Ovary (tissue), 9 donors: ENCODE data around the gene SPAG16. TPM values are rescaled to one million over a fixed set of nuclear protein-coding genes. Genes with fewer than 3 reads are reported as not detected.
"Not testable (repeated sequence)": the region's sequence is repeated elsewhere in the genome, so short reads cannot be mapped to it uniquely, and the experiment has no call there.

Experiments used
- DNase-seq, 5 donors: peaks; one replicate each; pipeline ENCODE4 v3.0.0-alpha.2; 2019 to 2020
- H3K27ac ChIP-seq, 2 donors: fragments of 200-600 bp; one replicate each; pipeline versions ENCODE4 v1.5.1 to v1.8.0; 2019 to 2022
- H3K27me3 ChIP-seq: fragments of 200-600 bp; one replicate; pipeline ENCODE4 v1.8.0; 2022
- H3K36me3 ChIP-seq: fragments of 200-600 bp; sonication (generic); one replicate; pipeline ENCODE4 v1.5.1; 2019
- H3K4me1 ChIP-seq: one replicate; pipeline ENCODE4 v1.8.1; 2013; ENCODE audit warnings: mild to moderate bottlenecking, moderate library complexity; ENCODE audit not compliant: insufficient read depth
- H3K4me3 ChIP-seq: fragments of 200-600 bp; sonication (generic); one replicate; pipeline ENCODE4 v1.5.1; 2017
- H3K9me3 ChIP-seq, 2 donors: fragments of 200-600 bp in 1 of 2; sonication (generic) in 1 of 2; one replicate each; pipeline versions ENCODE4 v1.5.1 to v1.8.1; 2013 to 2019; ENCODE audit warnings: mild to moderate bottlenecking in 1 of 2, moderate library complexity in 1 of 2
- EP300 ChIP-seq: sonication (generic); formaldehyde crosslinking; IDR thresholded peaks from one replicate; pipeline ENCODE4 v1.6.1; 2017; ENCODE audit warnings: antibody characterized with exemption
- POLR2A ChIP-seq: fragments of 450-650 bp; IDR thresholded peaks from one replicate; pipeline ENCODE4 v1.6.1; 2017; ENCODE audit warnings: antibody characterized with exemption, mild to moderate bottlenecking, moderate library complexity
- WGBS, 3 donors: extraction: QIAGEN DNeasy Blood & Tissue Kit in 1 of 3; methylation state at CpG; one replicate each; pipeline versions ENCODE4 v1.1.5 to v1.1.7; 2013 to 2017; 5-methylcytosine and 5-hydroxymethylcytosine counted together
- intact Hi-C, 4 donors: fragments of 100-400 bp; cut with DNase I; formaldehyde crosslinking; loops; one replicate each; pipeline versions ENCODE4 v1.11.0 to v1.15.1; 2022 to 2023
- polyA plus RNA-seq, 2 donors: library from polyadenylated mRNA; stranded (reverse); fragments of 200-250 nt in 1 of 2; fragments of 350-450 nt in 1 of 2; fragmentation: Illumina TruSeq in 1 of 2; extraction: RNeasy Lipid Tissue Mini Kit (QIAGEN cat#74804) in 1 of 2; gene quantifications; one replicate each; pipeline ENCODE4 v1.2.3, GENCODE V29; 2013 to 2014
- total RNA-seq, 7 donors: library from RNA; depleted of rRNA in 2 of 7; stranded (reverse); fragments of >200 nt in 2 of 7; fragmentation: NEBNext Ultra II Directional in 3 of 7; extraction: Animal tissue kit (Norgen Biotek cat#: 25700) in 3 of 7; gene quantifications; one replicate each; pipeline versions ENCODE4 v1.1.0 to v1.2.4, GENCODE V29; 2016 to 2023
- TF ChIP-seq, protein P1 (sequence below), 3 donors: fragments of 450-650 bp in 2 of 3; fragments of 200-600 bp in 1 of 3; IDR thresholded peaks; one replicate each; pipeline versions ENCODE4 v1.5.1 to v1.8.0; 2016 to 2022; ENCODE audit warnings: antibody characterized with exemption in 3 of 3, mild to moderate bottlenecking in 1 of 3
- donor health status: DM: no; HTN: no; CAD: no; lungs with moderate emphysema.
- donor health status: DM: no; HTN: no; CAD: no.
- donor health status: Bipolar disorder and iron deficiency.
- donor health status: DM: yes; HTN: yes; CAD: no.
- donor health status: DM: no; HTN: no; CAD: no.
- donor health status: DM: yes; HTN: yes; CAD: no.

Gene SPAG16
- total and polyA plus RNA-seq, 9 donors, result 25.2 to 58.7 (median 28.9) TPM

DNA sequence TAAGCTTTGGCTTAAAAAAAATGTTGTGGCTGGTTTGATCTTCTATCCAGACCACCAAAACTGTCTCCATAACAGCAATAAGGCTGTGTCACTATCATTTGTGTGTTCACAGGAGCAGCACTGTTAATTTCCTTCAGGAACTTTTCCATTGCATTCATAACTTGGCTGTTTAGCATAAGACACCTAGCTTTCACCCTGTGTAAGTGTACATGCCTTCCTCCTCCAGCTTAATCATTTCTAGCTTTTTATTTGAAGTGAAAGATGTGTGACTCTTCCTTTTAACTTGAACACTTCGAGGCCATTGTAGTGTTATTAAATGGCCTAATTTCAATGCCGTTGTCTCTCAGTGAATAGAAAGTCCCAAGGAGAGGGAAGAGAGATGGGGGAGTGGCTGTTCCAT is 773.7 kb downstream of the SPAG16 start:
- Histone ChIP-seq H3K27ac (no peak overlapping the region), H3K27me3 (no peaks in the 10 kb centered on the region), H3K36me3 (no peaks in the 10 kb centered on the region), H3K4me1 (no peaks in the 10 kb centered on the region), H3K9me3 (no peaks in the 10 kb centered on the region), H3K4me3 (no peak overlapping the region)
- no peak for DNase-seq
- intact Hi-C loops, result no loop called here
- 74 to 81% (median 75%) methylated on average over 2 of the region's 2 CpGs for WGBS, 3 donors
- TF ChIP-seq POLR2A (no peak), EP300 (no peak)
- TF ChIP-seq, protein P1, sequence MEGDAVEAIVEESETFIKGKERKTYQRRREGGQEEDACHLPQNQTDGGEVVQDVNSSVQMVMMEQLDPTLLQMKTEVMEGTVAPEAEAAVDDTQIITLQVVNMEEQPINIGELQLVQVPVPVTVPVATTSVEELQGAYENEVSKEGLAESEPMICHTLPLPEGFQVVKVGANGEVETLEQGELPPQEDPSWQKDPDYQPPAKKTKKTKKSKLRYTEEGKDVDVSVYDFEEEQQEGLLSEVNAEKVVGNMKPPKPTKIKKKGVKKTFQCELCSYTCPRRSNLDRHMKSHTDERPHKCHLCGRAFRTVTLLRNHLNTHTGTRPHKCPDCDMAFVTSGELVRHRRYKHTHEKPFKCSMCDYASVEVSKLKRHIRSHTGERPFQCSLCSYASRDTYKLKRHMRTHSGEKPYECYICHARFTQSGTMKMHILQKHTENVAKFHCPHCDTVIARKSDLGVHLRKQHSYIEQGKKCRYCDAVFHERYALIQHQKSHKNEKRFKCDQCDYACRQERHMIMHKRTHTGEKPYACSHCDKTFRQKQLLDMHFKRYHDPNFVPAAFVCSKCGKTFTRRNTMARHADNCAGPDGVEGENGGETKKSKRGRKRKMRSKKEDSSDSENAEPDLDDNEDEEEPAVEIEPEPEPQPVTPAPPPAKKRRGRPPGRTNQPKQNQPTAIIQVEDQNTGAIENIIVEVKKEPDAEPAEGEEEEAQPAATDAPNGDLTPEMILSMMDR (IDR thresholded peaks at IDR 0.05), result no peak

DNA sequence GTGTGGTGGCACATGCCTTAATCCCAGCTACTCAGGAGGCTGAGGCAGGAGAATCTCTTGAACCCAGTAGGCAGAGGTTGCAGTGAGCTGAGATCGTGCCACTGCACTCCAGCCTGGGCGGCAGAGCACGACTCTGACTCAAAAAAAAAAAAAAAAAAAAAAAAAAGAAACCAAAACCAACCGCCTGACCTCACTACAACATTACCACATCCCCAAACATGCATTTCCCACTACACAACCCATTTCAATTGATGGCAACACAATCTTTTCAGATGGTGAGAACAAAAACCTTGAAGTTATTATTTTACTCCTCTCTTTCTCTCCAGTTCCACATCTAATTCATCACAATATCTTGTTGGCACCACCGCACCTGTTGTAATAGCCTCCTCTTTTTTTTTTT is 778.0 kb downstream of the SPAG16 start:
- H3K4me1 ChIP-seq, H3K36me3 ChIP-seq, H3K4me3 ChIP-seq, DNase-seq, H3K9me3 ChIP-seq, H3K27ac ChIP-seq, H3K27me3 ChIP-seq, intact Hi-C loops: not testable (repeated sequence)
- WGBS, 3 donors, result 85 to 91% (median 90%) methylated on average over 5 of the region's 5 CpGs

DNA sequence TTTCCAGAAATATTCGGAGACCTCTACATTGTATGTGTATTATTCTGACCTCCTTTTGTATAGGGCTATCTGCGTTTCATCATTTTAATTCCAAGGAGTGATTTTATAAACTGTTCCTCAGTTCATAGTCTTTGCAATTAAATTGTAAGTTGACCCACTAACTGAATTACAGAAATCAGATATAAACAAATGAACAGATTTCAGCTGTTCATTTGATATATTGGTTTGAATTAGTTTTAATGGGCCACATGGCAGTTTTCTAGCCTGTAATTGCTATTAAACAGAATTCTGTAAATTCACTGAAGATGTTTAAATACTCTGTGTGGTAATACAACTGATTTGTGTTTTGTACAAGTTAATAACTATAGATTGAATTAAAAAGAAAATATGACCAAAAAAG is 780.2 kb downstream of the SPAG16 start:
- intact Hi-C loops, result no loop called here
- H3K9me3 ChIP-seq, result no peaks in the 10 kb centered on the region
- WGBS, 3 donors, result 85 to 95% (median 89%) methylated on average over 2 of the region's 2 CpGs

DNA sequence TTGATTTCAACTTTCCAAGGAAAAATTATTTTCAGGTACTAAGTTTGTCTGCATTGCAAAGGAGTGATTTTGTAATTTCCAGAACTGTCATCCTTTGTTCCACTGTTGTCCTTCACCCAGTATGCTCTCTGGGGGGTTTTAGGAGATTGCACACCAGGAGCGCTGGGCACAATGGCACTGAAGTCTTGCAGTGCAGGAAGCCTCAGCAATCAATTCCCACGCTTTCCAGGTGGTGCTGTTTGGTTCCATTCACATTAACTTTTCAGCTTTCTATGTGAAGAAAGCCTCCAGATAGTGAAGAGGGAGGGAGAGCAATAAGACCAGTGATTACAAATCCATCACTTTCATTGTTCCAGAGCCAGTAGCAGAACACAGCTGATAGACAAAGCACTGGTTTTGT is 782.6 kb downstream of the SPAG16 start:
- WGBS, 3 donors, result 50 to 60% (median 58%) methylated on average over 2 of the region's 2 CpGs
- TF ChIP-seq EP300, result no peak
- H3K4me1 ChIP-seq, result no peaks in the 10 kb centered on the region
- H3K9me3 ChIP-seq, result no peaks in the 10 kb centered on the region
- no peak overlapping the region for H3K4me3 ChIP-seq
- H3K27me3 ChIP-seq, result no peaks in the 10 kb centered on the region
- no peaks in the 10 kb centered on the region for H3K36me3 ChIP-seq
- no peak for DNase-seq
- intact Hi-C loops, result no loop called here
- no peak overlapping the region for H3K27ac ChIP-seq

More for the DNA sequence above, 780.2 kb downstream of the SPAG16 start:
- H3K4me3 ChIP-seq, result no peak overlapping the region
- no peaks in the 10 kb centered on the region for H3K4me1 ChIP-seq
- no peaks in the 10 kb centered on the region for H3K36me3 ChIP-seq
- no peaks in the 10 kb centered on the region for H3K27me3 ChIP-seq
- DNase-seq, result no peak
- TF ChIP-seq POLR2A, result no peak
- no peak for TF ChIP-seq EP300
- TF ChIP-seq, protein P1 (IDR thresholded peaks at IDR 0.05), result no peak
- H3K27ac ChIP-seq, result no peak overlapping the region

DNA sequence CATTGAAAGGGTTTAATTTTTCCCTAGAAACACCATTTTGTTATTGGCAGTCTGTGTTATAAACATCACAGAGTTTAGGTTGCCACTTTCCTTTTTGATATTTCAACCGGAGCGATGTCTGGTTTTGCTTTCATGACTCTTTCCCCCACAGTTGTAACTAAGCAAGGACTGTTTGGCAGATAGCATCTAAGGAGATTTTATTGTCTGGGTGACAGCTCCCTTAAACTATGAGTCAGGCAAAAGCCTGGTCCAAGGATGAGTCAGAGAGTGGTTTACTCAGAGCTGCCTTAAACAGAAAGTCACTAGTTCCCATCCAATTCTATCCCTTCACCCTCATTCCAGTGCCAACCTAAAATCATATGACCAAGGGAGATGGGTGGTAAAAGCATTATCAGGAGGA is 785.0 kb downstream of the SPAG16 start:
- Histone ChIP-seq H3K4me1 (no peaks in the 10 kb centered on the region), H3K9me3 (no peaks in the 10 kb centered on the region), H3K27me3 (no peaks in the 10 kb centered on the region), H3K4me3 (no peak overlapping the region), H3K36me3 (no peaks in the 10 kb centered on the region), H3K27ac (no peak overlapping the region)
- no peak for DNase-seq
- TF ChIP-seq POLR2A (no peak), EP300 (no peak)
- TF ChIP-seq, protein P1 (IDR thresholded peaks at IDR 0.05), result no peak
- 13 to 19% (median 16%) methylated on average over 2 of the region's 2 CpGs for WGBS, 3 donors
- intact Hi-C loops, result no loop called here

DNA sequence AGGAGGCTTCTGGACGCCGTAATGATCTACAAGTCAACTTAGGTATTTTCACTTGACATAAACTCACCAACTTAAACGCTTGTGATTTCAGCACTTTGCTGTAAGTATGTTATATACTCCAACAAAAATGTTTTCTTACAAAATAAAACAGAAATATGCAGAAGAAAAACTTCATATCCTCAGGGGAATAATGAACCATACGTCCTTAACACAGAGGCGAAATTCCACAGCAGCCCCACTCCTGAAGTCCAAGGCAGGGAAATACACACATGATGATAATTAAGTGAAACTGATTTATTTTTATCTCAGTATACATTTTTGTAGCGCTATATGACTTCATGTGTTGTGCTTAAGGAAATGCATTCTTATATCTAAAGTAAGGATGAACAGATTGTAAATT is 791.2 kb downstream of the SPAG16 start:
- Histone ChIP-seq H3K4me1 (no peaks in the 10 kb centered on the region), H3K27ac (no peak overlapping the region), H3K9me3 (no peaks in the 10 kb centered on the region), H3K4me3 (no peak overlapping the region), H3K27me3 (no peaks in the 10 kb centered on the region), H3K36me3 (no peaks in the 10 kb centered on the region)
- intact Hi-C loops, result no loop called here
- 46 to 71% (median 52%) methylated on average over 6 of the region's 6 CpGs for WGBS, 3 donors
- TF ChIP-seq POLR2A (no peak), EP300 (no peak)
- TF ChIP-seq, protein P1 (IDR thresholded peaks at IDR 0.05), result no peak
- no peak for DNase-seq
